HepG2 (cell line): Measurements from ENCODE around the gene TDRD1. TPM values are rescaled to one million over a fixed set of nuclear protein-coding genes. Genes with fewer than 3 reads are reported as not detected.

Experiments used
- ATAC-seq: fragments of 200-7000 bp; cut with Tn5 transposase; 3 replicates; pipeline ENCODE4 v1.9.1; 2020; ENCODE audit warnings: mild to moderate bottlenecking, moderate library complexity
- BruUV-seq: library from RNA; stranded (reverse); fragments of 400-500 nt; replicated peaks from 2 replicates; lab custom pipeline; 2021; lab: Mats Ljungman, UMichigan
- CTCF ChIA-PET: fragments of 300-600 bp; formaldehyde crosslinking; extraction: SDS; loops from one replicate; lab custom pipeline; 2021; ENCODE audit warnings: low total read pairs, inconsistent platforms, low intra/inter-chr PET ratio; lab: Yijun Ruan, JAX
- POLR2A ChIA-PET: fragments of 350-600 bp; sonication (Branson Sonifier 250); formaldehyde crosslinking; loops from one replicate; lab custom pipeline; 2020; ENCODE audit warnings: antibody characterized with exemption, inconsistent platforms; lab: Yijun Ruan, JAX
- DNase-seq: peaks from one replicate; pipeline ENCODE4 v3.0.0-alpha.2; 2015; ENCODE audit warnings: low spot score
- FAIRE-seq: peaks from 3 replicates; lab custom pipeline; 2011; peaks lifted over from hg19 to GRCh38; lab: Jason Lieb, UNC
- H2AFZ ChIP-seq: one replicate; pipeline ENCODE4 v1.6.1; 2011; ENCODE audit warnings: low read length, inconsistent platforms
- H3K27ac ChIP-seq: fragments of 300-600 bp; 3 replicates; pipeline ENCODE4 v1.8.0; 2011; ENCODE audit warnings: mixed run types, mild to moderate bottlenecking, mixed read lengths, low read length, inconsistent platforms; ENCODE audit not compliant: insufficient read depth; ENCODE audit errors: extremely low read length
- H3K27me3 ChIP-seq, 2 experiments: fragments of 200-600 bp in 1 of 2; 2 replicates in 1 of 2; 3 replicates in 1 of 2; pipeline versions ENCODE4 v1.6.0 to v1.8.0; 2011; ENCODE audit warnings: low read length in 2 of 2, mild to moderate bottlenecking in 2 of 2, moderate library complexity in 2 of 2, inconsistent platforms in 1 of 2; ENCODE audit not compliant: insufficient read depth in 2 of 2, control insufficient read depth in 1 of 2
- H3K36me3 ChIP-seq, 2 experiments: fragments of 200-600 bp in 1 of 2; replicated peaks in 1 of 2; 2 replicates in 1 of 2; 3 replicates in 1 of 2; pipeline versions ENCODE4 v1.5.1 to v1.8.0; 2011; ENCODE audit warnings: low read length in 2 of 2, inconsistent platforms in 1 of 2; ENCODE audit not compliant: insufficient read depth in 2 of 2, control insufficient read depth in 1 of 2
- H3K4me1 ChIP-seq: 2 replicates; pipeline ENCODE4 v1.5.1; 2012; ENCODE audit warnings: low read length, inconsistent platforms; ENCODE audit not compliant: insufficient read depth
- H3K4me2 ChIP-seq: 2 replicates; pipeline ENCODE4 v1.6.0; 2011; ENCODE audit warnings: low read depth, low read length, inconsistent platforms
- H3K4me3 ChIP-seq, 3 experiments: fragments of 200-600 bp in 1 of 3; sonication (generic), shearing (Covaris generic) in 1 of 3; replicated peaks in 1 of 3; 2 replicates each; pipeline ENCODE4 v1.5.1; 2011 to 2016; ENCODE audit warnings: low read length in 3 of 3, inconsistent platforms in 2 of 3, low read depth in 2 of 3, mild to moderate bottlenecking in 2 of 3, control low read depth in 1 of 3, mixed read lengths in 1 of 3; ENCODE audit not compliant: insufficient read depth in 1 of 3
- H3K79me2 ChIP-seq: one replicate; pipeline ENCODE4 v1.6.1; 2011; ENCODE audit warnings: low read length, inconsistent platforms; ENCODE audit not compliant: insufficient read depth
- H3K9ac ChIP-seq: 2 replicates; pipeline ENCODE4 v1.6.0; 2011; ENCODE audit warnings: mild to moderate bottlenecking, low read depth, low read length, inconsistent platforms; ENCODE audit not compliant: insufficient read depth
- H3K9me3 ChIP-seq: 2 replicates; pipeline ENCODE4 v1.5.1; 2012; ENCODE audit warnings: mild to moderate bottlenecking, low read length
- H4K20me1 ChIP-seq: 2 replicates; pipeline ENCODE4 v1.6.0; 2011; ENCODE audit warnings: inconsistent platforms, mild to moderate bottlenecking, low read length, moderate library complexity; ENCODE audit not compliant: insufficient read depth
- FOSL2 ChIP-seq: sonication (generic); formaldehyde crosslinking; IDR thresholded peaks from 2 replicates; pipeline ENCODE4 v1.4.0; 2020; ENCODE audit warnings: missing genetic modification reagents
- FOXA1 ChIP-seq, 2 experiments: fragments of 450-650 bp in 1 of 2; sonication (generic) in 1 of 2; formaldehyde crosslinking in 1 of 2; IDR thresholded peaks; 2 replicates each; pipeline versions ENCODE4 v1.4.0 to v1.6.1; 2016 to 2020; ENCODE audit warnings: missing genetic modification reagents in 1 of 2
- STAT6 ChIP-seq: sonication (generic); formaldehyde crosslinking; IDR thresholded peaks from 2 replicates; pipeline ENCODE4 v1.4.0; 2020; ENCODE audit warnings: missing genetic modification reagents, mild to moderate bottlenecking, borderline replicate concordance
- ZNF34 ChIP-seq: sonication (generic); formaldehyde crosslinking; IDR thresholded peaks from 2 replicates; pipeline ENCODE4 v1.4.0; 2020; ENCODE audit warnings: mild to moderate bottlenecking, missing genetic modification reagents, borderline replicate concordance
- ZNF574 ChIP-seq: sonication (generic); formaldehyde crosslinking; IDR thresholded peaks from 2 replicates; pipeline ENCODE4 v1.4.0; 2020; ENCODE audit warnings: missing genetic modification reagents
- ZNF589 ChIP-seq: sonication (generic); formaldehyde crosslinking; conservative IDR thresholded peaks from 2 replicates; pipeline ENCODE4 v1.8.0; 2022; ENCODE audit warnings: mild to moderate bottlenecking, moderate library complexity, missing genetic modification reagents
- ZNF883 ChIP-seq: sonication (generic); formaldehyde crosslinking; IDR thresholded peaks from 2 replicates; pipeline ENCODE4 v1.5.1; 2020; ENCODE audit warnings: mild to moderate bottlenecking, missing genetic modification reagents; ENCODE audit errors: not compliant biosample characterization
- WGBS: methylation state at CpG from one replicate; pipeline ENCODE4 v1.1.6; 2017; ENCODE audit warnings: low lambda C conversion rate; 5-methylcytosine and 5-hydroxymethylcytosine counted together
- in situ Hi-C: cut with HindIII; loops from 2 replicates; pipeline ENCODE4 v1.10.0; 2017; ENCODE audit warnings: low pct_unique_long_range_greater_than_20kb; ENCODE audit not compliant: extremely low pct_ligation_motif_present
- intact Hi-C: fragments of 100-400 bp; cut with micrococcal nuclease; formaldehyde crosslinking; loops from one replicate; pipeline ENCODE4 v1.10.0; 2022; ENCODE audit not compliant: unreplicated experiment
- polyA plus RNA-seq, 8 experiments: library from polyadenylated mRNA; depleted of rRNA in 3 of 8; stranded (reverse) in 7 of 8; unstranded in 1 of 8; fragments of >200 nt; fragmentation: Illumina TruSeq in 4 of 8; extraction: Trizol in 4 of 8; gene quantifications; 2 replicates each; pipeline versions ENCODE4 v1.2.1 to v1.2.3, GENCODE V29; 2011 to 2016; ENCODE audit warnings: low read depth in 4 of 8, missing spikeins in 1 of 8, mixed read lengths in 1 of 8; ENCODE audit not compliant: insufficient read depth in 1 of 8
- total RNA-seq, 5 experiments: library from RNA; depleted of rRNA; stranded (reverse); fragments of >200 nt; fragmentation: Illumina TruSeq; extraction: Trizol; gene quantifications; 2 replicates each; pipeline ENCODE4 v1.2.3, GENCODE V29; 2016; ENCODE audit warnings: low read depth in 1 of 5

TDRD1 gene
- total and polyA plus RNA-seq, 2 of the 13 experiments (the other 11 are each of a cell fraction or from before 2014, with no cell fraction given) = not detected

DNA sequence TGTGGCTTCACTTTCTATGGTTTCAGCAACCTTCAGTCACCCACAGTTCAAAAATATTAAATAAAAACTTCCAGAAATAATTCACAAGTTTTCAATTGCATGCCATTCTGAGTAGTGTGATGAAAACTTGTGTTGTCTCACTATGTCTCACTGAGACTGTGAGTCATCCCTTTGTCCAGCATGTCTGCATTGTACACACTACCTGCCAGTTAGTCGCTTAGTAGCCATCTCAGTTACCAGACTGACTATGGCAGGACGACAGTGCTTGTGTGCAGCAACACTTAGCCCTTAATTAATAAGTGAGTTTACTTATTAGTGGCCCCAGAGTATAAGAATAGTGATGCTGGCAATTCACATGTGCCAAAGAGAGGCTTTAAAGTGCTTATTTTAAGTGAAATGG lies 27.7 kb upstream of the TDRD1 start:
- no TSS peak for BruUV-seq
- Histone ChIP-seq H3K4me1 (no peaks in the 10 kb centered on the region), H3K36me3 (peaks cover 3 to 14% of the 10 kb centered on the region in 2 experiments; a peak in 2 of 5 replicates), H3K4me3 (no peak overlapping the region), H3K27me3 (no peaks in the 10 kb centered on the region), H3K27ac (no peak overlapping the region), H2AFZ (no peak overlapping the region), H3K79me2 (no peaks in the 10 kb centered on the region), H3K9me3 (no peaks in the 10 kb centered on the region)
- DNase-seq = peak; percentile 21
- in situ Hi-C loops = no loop called here
- POLR2A ChIA-PET = no interaction called here
- FAIRE-seq = no peak
- CTCF ChIA-PET = no interaction called here
- ATAC-seq = no peak
- TF ChIP-seq FOSL2 (CRISPR knock-in tag) (peak; percentile 66), FOXA1 (IDR thresholded peaks at IDR 0.05) (no peak), FOXA1 (CRISPR knock-in tag; IDR thresholded peaks at IDR 0.05) (0 out of 2 replicates have a peak, but pooled peaks have one; percentile 8), ZNF589 (CRISPR knock-in tag) (no peak)
- TF ChIP-seq, all 625 proteins: peak for 2
- H3K9ac ChIP-seq = no peak overlapping the region
- 88% methylated on average over 2 of the region's 2 CpGs for WGBS
- intact Hi-C loops = no loop called here
- H4K20me1 ChIP-seq = no peaks in the 10 kb centered on the region
- no peak overlapping the region for H3K4me2 ChIP-seq

GRCh38 chr10:114151892-114152291 lies 27.3 kb upstream of the TDRD1 start:
- 90% methylated on average over 1 of the region's 1 CpG for WGBS
- H2AFZ ChIP-seq = no peak overlapping the region

More at GRCh38 chr10:114151892-114152291, 27.3 kb upstream of the TDRD1 start:
- no TSS peak for BruUV-seq
- Histone ChIP-seq H3K9me3 (no peaks in the 10 kb centered on the region), H3K4me3 (no peak overlapping the region), H3K4me1 (no peaks in the 10 kb centered on the region), H4K20me1 (no peaks in the 10 kb centered on the region), H3K4me2 (no peak overlapping the region), H3K79me2 (no peaks in the 10 kb centered on the region), H3K9ac (no peak overlapping the region), H3K27ac (no peak overlapping the region), H3K36me3 (peaks cover 3 to 14% of the 10 kb centered on the region in 2 experiments; a peak in 2 of 5 replicates), H3K27me3 (no peaks in the 10 kb centered on the region)
- TF ChIP-seq ZNF34 = no peak
- TF ChIP-seq STAT6 (CRISPR knock-in tag) = no peak
- no peak for TF ChIP-seq ZNF574
- no peak for TF ChIP-seq ZNF883 (CRISPR knock-in tag)
- ChIA-PET CTCF (no interaction called here), POLR2A (no interaction called here)
- DNase-seq = no peak
- no peak for ATAC-seq
- in situ Hi-C loops (no loop called here), intact Hi-C loops (no loop called here)
- no peak for FAIRE-seq
